AG08396 (cell line): Measurements from ENCODE around the gene MS4A1.
"Not testable (repeated sequence)": the region's sequence is repeated elsewhere in the genome, so short reads cannot be mapped to it uniquely, and the experiment has no call there.

Experiments
- DNase-seq: peaks from one replicate; pipeline ENCODE4 v3.0.0; 2012; ENCODE audit warnings: low spot score, mixed read lengths

Gene MS4A1

GRCh38 chr11:60504219-60504905 is 48.7 kb downstream of the MS4A1 start:
- DNase-seq: no peak

GRCh38 chr11:60509609-60510008 is 54.0 kb downstream of the MS4A1 start:
- DNase-seq: not testable (repeated sequence)

GRCh38 chr11:60510209-60510608 is 54.6 kb downstream of the MS4A1 start:
- not testable (repeated sequence) for DNase-seq

DNA sequence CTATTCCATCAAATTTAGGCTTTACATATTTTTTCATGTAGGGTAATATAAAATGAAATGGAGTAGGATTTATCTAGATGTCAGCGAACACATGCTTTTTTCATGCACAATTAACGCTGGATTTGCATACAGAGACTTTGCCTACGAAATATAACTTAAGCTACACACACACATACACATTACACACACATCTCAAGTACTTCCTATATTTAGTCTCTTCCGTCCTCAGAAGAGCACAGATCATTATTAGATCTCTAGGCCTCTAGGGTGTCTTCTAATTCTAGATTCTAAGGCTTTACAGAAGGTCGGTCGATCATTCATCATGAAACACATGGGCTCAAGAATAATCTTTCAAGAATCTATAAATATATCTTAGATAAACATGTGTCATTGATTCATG is 55.7 kb downstream of the MS4A1 start:
- no peak for DNase-seq

DNA sequence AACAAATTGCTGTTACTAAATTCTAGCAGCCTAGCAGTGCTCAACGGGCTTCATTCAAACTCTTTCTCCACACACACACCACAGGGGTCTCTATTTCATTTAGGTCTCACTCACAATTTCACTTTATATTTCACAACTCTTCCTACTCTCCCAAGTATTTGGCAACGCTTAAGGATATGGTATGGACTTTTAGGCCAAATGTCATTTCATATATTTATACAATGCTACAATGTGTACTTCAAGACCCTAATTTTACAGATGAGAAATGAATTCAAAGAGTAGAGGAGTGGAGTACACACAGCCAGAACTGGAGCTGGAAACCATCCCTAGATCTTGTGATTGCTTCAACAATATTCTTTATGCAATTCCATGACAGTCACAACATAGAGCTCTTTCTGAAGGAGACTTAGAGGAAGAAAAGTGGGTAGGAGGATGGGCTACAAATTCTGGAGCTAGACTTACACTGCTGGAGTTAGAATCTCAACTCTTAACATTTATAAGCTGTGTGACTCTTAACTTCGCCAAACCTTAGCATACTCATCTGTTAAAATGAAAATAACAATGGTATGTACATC is 57.1 kb downstream of the MS4A1 start:
- DNase-seq: no peak

DNA sequence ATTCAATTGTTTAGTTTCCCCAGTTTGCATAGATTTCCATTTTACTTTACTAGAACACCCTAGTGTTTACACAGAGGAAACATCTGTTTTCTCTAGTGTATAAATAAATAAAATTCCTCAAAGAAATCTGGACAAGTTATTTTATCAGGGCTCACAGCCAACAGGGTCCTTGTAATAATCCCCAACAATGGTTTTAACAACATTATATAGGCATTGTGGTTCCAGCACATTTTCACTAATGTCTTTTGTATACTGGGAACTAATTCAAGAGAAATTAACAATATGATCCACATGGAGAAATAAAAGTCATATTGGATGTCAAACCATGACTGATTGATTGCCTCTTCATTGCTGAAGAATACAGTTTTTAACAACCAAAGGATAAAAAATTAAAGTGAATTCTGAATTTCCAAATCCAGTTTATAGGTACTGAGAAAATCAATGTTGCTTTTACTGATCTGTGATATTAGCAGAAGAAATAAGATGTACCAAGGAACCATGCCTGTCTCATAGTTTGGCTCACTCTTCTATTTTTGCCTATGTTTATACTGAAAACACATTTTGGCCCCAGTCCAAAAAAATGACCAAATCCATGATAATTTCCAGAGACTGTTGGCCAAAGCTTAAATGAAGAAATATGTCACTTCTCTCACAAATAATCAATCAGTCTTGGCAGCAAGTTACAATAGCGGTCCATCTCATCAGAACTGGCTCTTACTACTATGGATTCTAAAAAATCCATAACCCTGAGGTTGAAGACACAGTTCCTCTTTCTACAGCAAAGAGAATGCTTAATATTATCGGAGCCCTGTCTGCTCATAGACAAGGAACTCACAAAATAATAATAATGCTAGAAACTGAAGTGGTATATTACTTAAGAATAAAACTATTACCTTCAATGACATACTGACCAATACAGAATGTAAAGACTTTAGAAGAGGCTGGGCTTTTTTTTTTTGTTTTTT is 58.1 kb downstream of the MS4A1 start:
- DNase-seq: no peak

DNA sequence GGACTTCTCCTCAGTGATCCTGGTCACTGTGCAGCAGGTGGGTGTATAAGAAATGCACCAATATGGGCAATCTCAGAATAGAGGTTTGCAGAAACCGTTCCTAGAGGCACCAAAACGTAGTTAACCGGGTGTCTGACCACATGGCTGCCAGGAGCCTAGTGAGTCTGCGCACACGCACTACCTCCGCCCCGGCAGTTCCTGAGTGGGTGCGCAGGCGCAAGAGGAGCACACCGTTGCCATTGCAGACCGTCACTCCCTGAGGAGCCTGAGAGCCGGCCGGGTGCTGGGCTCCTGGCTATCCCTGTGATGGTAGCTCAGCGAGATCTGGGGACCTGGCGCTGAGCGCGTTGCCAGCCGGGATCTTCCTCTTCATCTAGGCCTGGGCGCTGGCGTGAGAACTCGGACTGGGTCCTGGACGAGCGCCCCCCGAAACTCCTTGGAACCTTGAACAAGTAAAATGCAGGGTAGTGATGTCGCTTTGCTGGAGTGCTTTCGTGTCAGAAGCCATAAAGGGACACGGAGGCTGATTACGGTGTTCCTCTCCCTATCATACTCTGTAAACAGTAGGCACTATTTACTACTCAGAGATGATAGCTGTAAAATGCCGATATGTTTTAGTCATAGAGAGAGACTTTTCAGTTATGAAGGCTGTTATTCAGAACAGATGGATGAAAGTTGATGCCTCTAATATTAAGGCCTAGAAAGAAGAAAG is 59.7 kb downstream of the MS4A1 start, which contains the start of gene MS4A13:
Gene MS4A13 (plus strand): TSS at position 249 of the 712 bp plus-strand sequence. CDS start 2,692 bp downstream, outside the sequence.
- DNase-seq: no peak
